ENCODE measurements around the gene NXPH2. TPM values are rescaled to one million over a fixed set of nuclear protein-coding genes. Genes with fewer than 3 reads are reported as not detected.

The NXPH2 gene
- total RNA-seq, 4 donors from 2014 or later, result not detected

DNA sequence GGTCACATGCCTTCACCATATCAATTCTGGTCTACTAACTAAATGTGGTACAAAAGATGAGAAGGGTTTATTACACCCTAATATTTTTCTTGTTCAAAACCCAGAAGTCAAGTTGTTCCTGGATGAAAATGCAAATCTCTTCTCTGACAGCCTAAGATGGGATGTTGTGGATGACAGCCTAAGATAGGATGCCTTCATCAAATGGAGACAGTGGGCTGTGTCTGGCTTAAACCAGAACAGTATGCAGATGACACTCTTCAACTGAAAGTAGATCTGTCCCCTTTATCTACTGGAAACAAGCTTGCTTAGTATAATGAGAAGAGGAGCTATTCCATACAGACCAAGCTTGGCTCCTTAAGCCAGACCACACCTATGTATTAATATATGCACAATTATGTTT, 17.7 kb downstream of the NXPH2 start:
- Histone ChIP-seq H3K4me1 (no peaks in the 10 kb centered on the region), H3K27me3 (no peaks in the 10 kb centered on the region), H3K27ac (no peak overlapping the region), H3K9me3 (no peaks in the 10 kb centered on the region), H3K36me3 (no peaks in the 10 kb centered on the region), H3K4me3 (no peak overlapping the region)
- TF ChIP-seq POLR2A (IDR thresholded peaks at IDR 0.05) (no peak), POLR2AphosphoS5 (IDR thresholded peaks at IDR 0.05) (no peak), EP300 (IDR thresholded peaks at IDR 0.05) (no peak)
- TF ChIP-seq, protein P1, sequence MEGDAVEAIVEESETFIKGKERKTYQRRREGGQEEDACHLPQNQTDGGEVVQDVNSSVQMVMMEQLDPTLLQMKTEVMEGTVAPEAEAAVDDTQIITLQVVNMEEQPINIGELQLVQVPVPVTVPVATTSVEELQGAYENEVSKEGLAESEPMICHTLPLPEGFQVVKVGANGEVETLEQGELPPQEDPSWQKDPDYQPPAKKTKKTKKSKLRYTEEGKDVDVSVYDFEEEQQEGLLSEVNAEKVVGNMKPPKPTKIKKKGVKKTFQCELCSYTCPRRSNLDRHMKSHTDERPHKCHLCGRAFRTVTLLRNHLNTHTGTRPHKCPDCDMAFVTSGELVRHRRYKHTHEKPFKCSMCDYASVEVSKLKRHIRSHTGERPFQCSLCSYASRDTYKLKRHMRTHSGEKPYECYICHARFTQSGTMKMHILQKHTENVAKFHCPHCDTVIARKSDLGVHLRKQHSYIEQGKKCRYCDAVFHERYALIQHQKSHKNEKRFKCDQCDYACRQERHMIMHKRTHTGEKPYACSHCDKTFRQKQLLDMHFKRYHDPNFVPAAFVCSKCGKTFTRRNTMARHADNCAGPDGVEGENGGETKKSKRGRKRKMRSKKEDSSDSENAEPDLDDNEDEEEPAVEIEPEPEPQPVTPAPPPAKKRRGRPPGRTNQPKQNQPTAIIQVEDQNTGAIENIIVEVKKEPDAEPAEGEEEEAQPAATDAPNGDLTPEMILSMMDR (IDR thresholded peaks at IDR 0.05), result no peak
- ATAC-seq, result no peak

DNA sequence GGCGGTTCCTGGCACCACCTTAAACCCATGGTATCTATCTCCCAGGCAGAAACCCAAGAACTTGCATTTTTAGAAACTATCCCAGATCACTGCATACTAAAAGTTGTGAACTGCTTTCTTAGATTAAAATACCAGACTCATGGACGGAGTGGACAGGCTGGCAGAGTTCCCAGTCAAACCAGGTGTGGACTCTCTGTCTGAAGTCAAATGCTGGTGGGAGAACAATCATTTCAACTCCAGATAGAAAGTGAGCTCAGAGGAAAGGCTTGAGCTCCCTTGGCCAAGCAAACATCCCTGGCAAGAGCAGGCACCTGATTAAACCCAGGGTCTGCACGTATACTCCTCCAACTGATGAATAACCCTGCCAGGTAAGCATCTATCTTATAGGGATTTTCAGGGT, 19.5 kb downstream of the NXPH2 start:
- Histone ChIP-seq H3K4me3 (no peak overlapping the region), H3K4me1 (no peaks in the 10 kb centered on the region), H3K9me3 (no peaks in the 10 kb centered on the region), H3K36me3 (no peaks in the 10 kb centered on the region), H3K27me3 (no peaks in the 10 kb centered on the region), H3K27ac (no peak overlapping the region)
- WGBS, 2 donors (ENCODE audit: low coverage in 1 of 2), result 29 to 50% methylated on average over 2 of the region's 3 CpGs
- TF ChIP-seq POLR2AphosphoS5 (IDR thresholded peaks at IDR 0.05) (no peak), EP300 (IDR thresholded peaks at IDR 0.05) (no peak), POLR2A (IDR thresholded peaks at IDR 0.05) (no peak)
- TF ChIP-seq, protein P1 (IDR thresholded peaks at IDR 0.05), result no peak
- ATAC-seq, result no peak

DNA sequence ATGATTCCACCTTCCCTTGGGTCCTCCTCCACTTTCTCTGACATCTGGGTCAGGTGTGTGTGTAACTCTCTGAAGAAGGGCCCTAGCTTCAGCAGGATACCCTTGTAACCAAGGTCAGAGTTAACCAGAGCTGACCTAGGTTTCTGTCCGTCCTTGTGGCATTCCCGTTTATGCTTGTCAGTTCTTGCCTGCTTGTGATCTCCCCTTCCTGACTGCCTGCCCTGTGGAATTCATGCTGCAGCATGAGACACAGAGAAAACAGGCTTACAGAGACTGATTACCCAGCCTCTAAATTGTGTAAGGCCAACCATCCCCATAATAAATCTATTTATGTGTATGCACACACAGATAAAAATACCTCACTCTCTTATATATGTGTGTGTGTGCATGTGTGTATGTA, 22.8 kb downstream of the NXPH2 start:
- WGBS, 2 donors (ENCODE audit: low coverage in 1 of 2), result 94% methylated on average over 2 of the region's 2 CpGs; no CpG with 5 or more reads in 1 of the 2 donors
- Histone ChIP-seq H3K4me1 (no peaks in the 10 kb centered on the region), H3K27ac (no peak overlapping the region), H3K36me3 (no peaks in the 10 kb centered on the region), H3K27me3 (no peaks in the 10 kb centered on the region), H3K4me3 (no peak overlapping the region), H3K9me3 (peaks cover 0 to 11% (median 0%) of the 10 kb centered on the region in 3 donors)
- ATAC-seq, result no peak
- no peak for TF ChIP-seq POLR2A (IDR thresholded peaks at IDR 0.05)
- no peak for TF ChIP-seq EP300 (IDR thresholded peaks at IDR 0.05)
- TF ChIP-seq, protein P1 (IDR thresholded peaks at IDR 0.05), result no peak
- no peak for TF ChIP-seq POLR2AphosphoS5 (IDR thresholded peaks at IDR 0.05)

DNA sequence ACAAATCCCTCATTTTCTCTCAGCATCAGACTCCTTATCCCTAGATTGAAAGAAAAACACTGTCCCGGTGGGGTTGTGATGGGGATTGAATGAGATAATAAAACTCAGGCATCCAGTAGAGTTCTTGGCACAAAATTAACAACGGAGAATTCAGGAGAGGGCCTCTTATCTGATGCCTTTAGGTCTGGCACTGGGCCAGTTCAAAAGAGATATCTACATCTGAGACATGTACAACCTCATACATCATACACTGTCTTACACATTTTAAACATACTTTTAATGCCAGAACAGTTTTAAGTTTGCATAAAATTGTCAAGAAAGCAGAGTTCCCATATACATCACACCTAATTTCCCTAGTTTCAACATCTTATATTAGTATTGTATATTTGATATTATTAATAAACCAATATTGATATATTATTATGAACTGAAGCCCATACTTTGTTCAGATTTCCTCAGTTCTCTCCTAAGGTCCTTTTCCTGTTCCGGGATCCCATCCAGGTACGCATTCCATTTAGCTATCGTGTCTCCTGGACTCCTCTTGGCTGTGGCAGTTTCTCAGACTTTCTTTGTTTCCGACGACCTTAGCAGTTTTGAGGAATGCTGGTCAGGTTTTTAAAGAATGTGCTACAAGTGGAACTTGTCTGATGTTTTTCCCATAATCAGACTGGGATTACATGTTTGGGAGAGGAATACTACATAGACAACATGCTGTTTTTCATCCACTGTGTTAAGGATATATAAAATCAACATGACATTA, 27.8 kb downstream of the NXPH2 start:
- WGBS, 2 donors (ENCODE audit: low coverage in 1 of 2), result 29 to 50% methylated on average over 6 to 7 of the region's 7 CpGs

More for the DNA sequence above, 27.8 kb downstream of the NXPH2 start:
- TF ChIP-seq POLR2AphosphoS5 (IDR thresholded peaks at IDR 0.05), result no peak
- TF ChIP-seq EP300 (IDR thresholded peaks at IDR 0.05), result no peak
- TF ChIP-seq, protein P1 (IDR thresholded peaks at IDR 0.05), result no peak
- H3K27ac ChIP-seq, result no peak overlapping the region
- no peaks in the 10 kb centered on the region for H3K27me3 ChIP-seq
- no peaks in the 10 kb centered on the region for H3K36me3 ChIP-seq
- H3K4me3 ChIP-seq, result no peak overlapping the region
- H3K4me1 ChIP-seq, result no peaks in the 10 kb centered on the region
- H3K9me3 ChIP-seq, result peaks cover 0 to 11% (median 0%) of the 10 kb centered on the region in 3 donors
- no peak for ATAC-seq
